OCI-LY7 (cell line): ENCODE measurements around the gene SERINC1.

Experiments used
- EZH2phosphoT487 ChIP-seq: fragments of 200-600 bp; sonication (generic); IDR thresholded peaks from 2 replicates; pipeline ENCODE4 v1.6.1; 2018; ENCODE audit warnings: low read depth, borderline replicate concordance, mild to moderate bottlenecking, mixed run types, antibody characterized with exemption, low read length, moderate library complexity, mixed read lengths
- TF ChIP-seq, protein P1 (sequence below): fragments of 200-600 bp; sonication (generic); conservative IDR thresholded peaks from 2 replicates; pipeline ENCODE4 v1.5.1; 2014; ENCODE audit warnings: mild to moderate bottlenecking, antibody characterized with exemption, low read length, moderate library complexity, mixed read lengths

GRCh38 chr6:122495612-122496011 is 24.0 kb upstream of the SERINC1 start:
- TF ChIP-seq, protein P1, sequence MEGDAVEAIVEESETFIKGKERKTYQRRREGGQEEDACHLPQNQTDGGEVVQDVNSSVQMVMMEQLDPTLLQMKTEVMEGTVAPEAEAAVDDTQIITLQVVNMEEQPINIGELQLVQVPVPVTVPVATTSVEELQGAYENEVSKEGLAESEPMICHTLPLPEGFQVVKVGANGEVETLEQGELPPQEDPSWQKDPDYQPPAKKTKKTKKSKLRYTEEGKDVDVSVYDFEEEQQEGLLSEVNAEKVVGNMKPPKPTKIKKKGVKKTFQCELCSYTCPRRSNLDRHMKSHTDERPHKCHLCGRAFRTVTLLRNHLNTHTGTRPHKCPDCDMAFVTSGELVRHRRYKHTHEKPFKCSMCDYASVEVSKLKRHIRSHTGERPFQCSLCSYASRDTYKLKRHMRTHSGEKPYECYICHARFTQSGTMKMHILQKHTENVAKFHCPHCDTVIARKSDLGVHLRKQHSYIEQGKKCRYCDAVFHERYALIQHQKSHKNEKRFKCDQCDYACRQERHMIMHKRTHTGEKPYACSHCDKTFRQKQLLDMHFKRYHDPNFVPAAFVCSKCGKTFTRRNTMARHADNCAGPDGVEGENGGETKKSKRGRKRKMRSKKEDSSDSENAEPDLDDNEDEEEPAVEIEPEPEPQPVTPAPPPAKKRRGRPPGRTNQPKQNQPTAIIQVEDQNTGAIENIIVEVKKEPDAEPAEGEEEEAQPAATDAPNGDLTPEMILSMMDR: no peak
- TF ChIP-seq EZH2phosphoT487: no peak
